Panc1 (cell line): ENCODE measurements around the gene DGLUCY. TPM values are rescaled to one million over a fixed set of nuclear protein-coding genes. Genes with fewer than 3 reads are reported as not detected.
"Not testable (repeated sequence)": the region's sequence is repeated elsewhere in the genome, so short reads cannot be mapped to it uniquely, and the experiment has no call there.

Experiments used
- ATAC-seq: fragments of 200-7000 bp; cut with Tn5 transposase; 2 replicates; pipeline ENCODE4 v1.9.1; 2020; ENCODE audit warnings: mild to moderate bottlenecking, moderate library complexity
- BruUV-seq: library from RNA; stranded (reverse); fragments of 400-500 nt; replicated peaks from 2 replicates; lab custom pipeline; 2021; lab: Mats Ljungman, UMichigan
- CTCF ChIA-PET: fragments of 300-600 bp; sonication (Branson Sonifier 250); formaldehyde crosslinking; loops from one replicate; lab custom pipeline; 2022; ENCODE audit warnings: antibody characterized with exemption; lab: Charles Lee
- POLR2A ChIA-PET: fragments of 300-600 bp; sonication (Branson Sonifier 250); formaldehyde crosslinking; loops from one replicate; lab custom pipeline; 2022; ENCODE audit warnings: antibody characterized with exemption; lab: Charles Lee
- DNase-seq: peaks from one replicate; pipeline ENCODE4 v3.0.0-alpha.2; 2010; ENCODE audit warnings: low read depth, low spot score
- H3K27ac ChIP-seq: 2 replicates; pipeline ENCODE4 v1.5.1; 2011; ENCODE audit warnings: mild to moderate bottlenecking, low read length, inconsistent platforms
- H3K27me3 ChIP-seq: fragments of 200-500 bp; sonication (Bioruptor generic); 2 replicates; pipeline ENCODE4 v1.6.0; 2014; ENCODE audit warnings: low read length, inconsistent platforms; ENCODE audit not compliant: control insufficient read depth, insufficient read depth
- H3K36me3 ChIP-seq: fragments of 200-500 bp; sonication (Bioruptor generic); 2 replicates; pipeline ENCODE4 v1.5.1; 2014; ENCODE audit warnings: inconsistent platforms, mild to moderate bottlenecking, low read length, moderate library complexity; ENCODE audit not compliant: control insufficient read depth, insufficient read depth
- H3K4me1 ChIP-seq: 2 replicates; pipeline ENCODE4 v1.5.1; 2011; ENCODE audit warnings: inconsistent platforms, mild to moderate bottlenecking, low read length, moderate library complexity; ENCODE audit not compliant: control insufficient read depth, insufficient read depth
- H3K4me3 ChIP-seq, 2 experiments: 2 replicates each; pipeline ENCODE4 v1.5.1; 2011 to 2012; ENCODE audit warnings: low read depth in 2 of 2, low read length in 2 of 2, mild to moderate bottlenecking in 2 of 2, inconsistent platforms in 1 of 2, moderate library complexity in 1 of 2
- H3K9me3 ChIP-seq: fragments of 200-500 bp; sonication (Bioruptor generic); 2 replicates; pipeline ENCODE4 v1.5.1; 2014; ENCODE audit warnings: low read depth, mild to moderate bottlenecking, inconsistent platforms, low read length, moderate library complexity; ENCODE audit not compliant: control insufficient read depth, insufficient read depth
- CTCF ChIP-seq: fragments of 450-650 bp; IDR thresholded peaks from 2 replicates; pipeline ENCODE4 v1.5.1; 2017; ENCODE audit warnings: mild to moderate bottlenecking
- POLR2AphosphoS5 ChIP-seq: IDR thresholded peaks from 2 replicates; pipeline ENCODE4 v1.6.1; 2012; ENCODE audit warnings: mild to moderate bottlenecking, low read depth, low read length, moderate library complexity
- REST ChIP-seq, 2 experiments: IDR thresholded peaks; 2 replicates each; pipeline ENCODE4 v1.6.1; 2011 to 2012; ENCODE audit warnings: low read depth in 2 of 2, control low read depth in 1 of 2, low read length in 1 of 2, mild to moderate bottlenecking in 1 of 2, moderate library complexity in 1 of 2; ENCODE audit not compliant: insufficient read depth in 1 of 2
- SIN3A ChIP-seq: IDR thresholded peaks from 2 replicates; pipeline ENCODE4 v1.6.1; 2012; ENCODE audit warnings: low read depth, mild to moderate bottlenecking, low read length, moderate library complexity, borderline replicate concordance; ENCODE audit not compliant: insufficient read depth
- TCF7L2 ChIP-seq: IDR thresholded peaks from 2 replicates; pipeline ENCODE4 v1.6.1; 2011; ENCODE audit warnings: mild to moderate bottlenecking, low read depth, low read length, inconsistent platforms
- in situ Hi-C: cut with HindIII; loops from 2 replicates; pipeline ENCODE4 v1.10.0; 2016; ENCODE audit warnings: low sequenced_read_pairs, low pct_unique_long_range_greater_than_20kb
- intact Hi-C: fragments of 100-400 bp; cut with micrococcal nuclease; formaldehyde crosslinking; loops from one replicate; pipeline ENCODE4 v1.10.0; 2022; ENCODE audit not compliant: unreplicated experiment
- total RNA-seq: library from RNA; stranded (reverse); gene quantifications from one replicate; pipeline ENCODE4 v1.2.1, GENCODE V29; 2021; ENCODE audit not compliant: unreplicated experiment

DGLUCY gene
- total RNA-seq, 1 experiment from 2014 or later: 21.3 TPM

- in situ Hi-C loops: no loop called here
- no peak for TF ChIP-seq POLR2AphosphoS5
- TF ChIP-seq TCF7L2: no peak
- TF ChIP-seq REST (IDR thresholded peaks at IDR 0.05; ENCODE audit: insufficient read depth in 1 of 2, low read depth in 2 of 2, low read length in 1 of 2): no peak
- TF ChIP-seq SIN3A: no peak
- no peak for TF ChIP-seq CTCF
- no peaks in the 10 kb centered on the region for H3K9me3 ChIP-seq
- ChIA-PET POLR2A (no interaction called here), CTCF (no interaction called here)
- no peaks in the 10 kb centered on the region for H3K36me3 ChIP-seq
- no peaks in the 10 kb centered on the region for H3K4me1 ChIP-seq
- H3K27ac ChIP-seq: no peak overlapping the region
- H3K27me3 ChIP-seq: no peaks in the 10 kb centered on the region
- ATAC-seq (no peak), DNase-seq (no peak)
- intact Hi-C loops: no loop called here
- no TSS peak for BruUV-seq
- no peak overlapping the region for H3K4me3 ChIP-seq
Observed at GRCh38 chr14:91123201-91123600, 9.3 kb downstream of the DGLUCY start.

- in situ Hi-C loops, ATAC-seq, DNase-seq, H3K36me3 ChIP-seq, H3K27ac ChIP-seq, BruUV-seq, H3K4me3 ChIP-seq, POLR2A ChIA-PET, H3K27me3 ChIP-seq, intact Hi-C loops, CTCF ChIA-PET, H3K9me3 ChIP-seq, H3K4me1 ChIP-seq: not testable (repeated sequence)
Observed at GRCh38 chr14:91124406-91125270, 10.8 kb downstream of the DGLUCY start.

- H3K4me3 ChIP-seq: no peak overlapping the region
- TF ChIP-seq REST (IDR thresholded peaks at IDR 0.05; ENCODE audit: insufficient read depth in 1 of 2, low read depth in 2 of 2, low read length in 1 of 2) (no peak), CTCF (no peak), TCF7L2 (no peak), POLR2AphosphoS5 (no peak), SIN3A (no peak)
- no peak for ATAC-seq
- H3K27ac ChIP-seq: no peak overlapping the region
- DNase-seq: no peak
- CTCF ChIA-PET: no interaction called here
- BruUV-seq: no TSS peak
- POLR2A ChIA-PET: no interaction called here
- in situ Hi-C loops (no loop called here), intact Hi-C loops (no loop called here)
- no peaks in the 10 kb centered on the region for H3K27me3 ChIP-seq
- H3K9me3 ChIP-seq: no peaks in the 10 kb centered on the region
- H3K4me1 ChIP-seq: no peaks in the 10 kb centered on the region
- no peaks in the 10 kb centered on the region for H3K36me3 ChIP-seq
Observed at GRCh38 chr14:91125271-91125660, 11.4 kb downstream of the DGLUCY start.
